Measurements from ENCODE around the gene EMC10.
"Not testable (repeated sequence)": the region's sequence is repeated elsewhere in the genome, so short reads cannot be mapped to it uniquely, and the experiment has no call there.

DNA sequence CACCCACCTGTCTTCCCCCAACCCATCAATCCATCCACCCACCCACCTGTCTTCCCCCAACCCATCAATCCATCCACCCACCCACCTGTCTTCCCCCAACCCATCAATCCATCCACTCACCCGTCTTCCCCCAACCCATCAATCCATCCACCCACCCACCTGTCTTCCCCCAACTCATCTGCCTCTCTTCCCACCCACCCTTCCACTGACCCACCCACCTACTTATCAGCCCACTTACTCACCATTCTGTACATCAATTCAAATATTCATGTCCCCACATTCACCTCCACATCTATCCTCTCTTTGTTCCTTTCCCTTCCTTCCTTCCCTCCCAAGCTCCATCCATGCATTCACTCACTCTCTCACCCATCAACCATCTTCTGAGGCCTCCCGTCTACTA is 37.2 kb upstream of the EMC10 start:
- TF ChIP-seq, protein P1, sequence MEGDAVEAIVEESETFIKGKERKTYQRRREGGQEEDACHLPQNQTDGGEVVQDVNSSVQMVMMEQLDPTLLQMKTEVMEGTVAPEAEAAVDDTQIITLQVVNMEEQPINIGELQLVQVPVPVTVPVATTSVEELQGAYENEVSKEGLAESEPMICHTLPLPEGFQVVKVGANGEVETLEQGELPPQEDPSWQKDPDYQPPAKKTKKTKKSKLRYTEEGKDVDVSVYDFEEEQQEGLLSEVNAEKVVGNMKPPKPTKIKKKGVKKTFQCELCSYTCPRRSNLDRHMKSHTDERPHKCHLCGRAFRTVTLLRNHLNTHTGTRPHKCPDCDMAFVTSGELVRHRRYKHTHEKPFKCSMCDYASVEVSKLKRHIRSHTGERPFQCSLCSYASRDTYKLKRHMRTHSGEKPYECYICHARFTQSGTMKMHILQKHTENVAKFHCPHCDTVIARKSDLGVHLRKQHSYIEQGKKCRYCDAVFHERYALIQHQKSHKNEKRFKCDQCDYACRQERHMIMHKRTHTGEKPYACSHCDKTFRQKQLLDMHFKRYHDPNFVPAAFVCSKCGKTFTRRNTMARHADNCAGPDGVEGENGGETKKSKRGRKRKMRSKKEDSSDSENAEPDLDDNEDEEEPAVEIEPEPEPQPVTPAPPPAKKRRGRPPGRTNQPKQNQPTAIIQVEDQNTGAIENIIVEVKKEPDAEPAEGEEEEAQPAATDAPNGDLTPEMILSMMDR (IDR thresholded peaks at IDR 0.05) = not testable (repeated sequence)
- not testable (repeated sequence) for TF ChIP-seq POLR2A (IDR thresholded peaks at IDR 0.05)

All from adrenal gland (tissue), 5 donors.